HepG2 (cell line): ENCODE measurements around the gene IGSF8. TPM values are rescaled to one million over a fixed set of nuclear protein-coding genes. Genes with fewer than 3 reads are reported as not detected.

ENCODE experiments used
- DMAP1 ChIP-seq: IDR thresholded peaks from 2 replicates; pipeline ENCODE4 v1.6.1; 2016
- KDM2A ChIP-seq: sonication (generic); formaldehyde crosslinking; IDR thresholded peaks from 2 replicates; pipeline ENCODE4 v1.4.0; 2020; ENCODE audit warnings: low read depth, missing genetic modification reagents, borderline replicate concordance
- KMT2A ChIP-seq: sonication (generic); formaldehyde crosslinking; IDR thresholded peaks from 2 replicates; pipeline ENCODE4 v1.4.0; 2020; ENCODE audit warnings: missing genetic modification reagents
- MYC ChIP-seq: sonication (generic); formaldehyde crosslinking; IDR thresholded peaks from 2 replicates; pipeline ENCODE4 v1.9.0; 2021; ENCODE audit warnings: missing genetic modification reagents, borderline replicate concordance
- POLR2G ChIP-seq: fragments of 200-400 bp; formaldehyde crosslinking; IDR thresholded peaks from 2 replicates; pipeline ENCODE4 v1.6.1; 2018; ENCODE audit warnings: mild to moderate bottlenecking, low read depth, low read length, moderate library complexity
- RARA ChIP-seq: IDR thresholded peaks from 2 replicates; pipeline ENCODE4 v1.6.1; 2016; ENCODE audit warnings: missing genetic modification reagents, missing compliant biosample characterization
- SAFB2 ChIP-seq: sonication (generic); formaldehyde crosslinking; IDR thresholded peaks from 2 replicates; pipeline ENCODE4 v1.5.1; 2020; ENCODE audit warnings: missing genetic modification reagents, low read depth, mild to moderate bottlenecking, borderline replicate concordance
- SALL1 ChIP-seq: sonication (generic); formaldehyde crosslinking; IDR thresholded peaks from 2 replicates; pipeline ENCODE4 v1.8.0; 2022; ENCODE audit warnings: mild to moderate bottlenecking, missing genetic modification reagents
- TBL1XR1 ChIP-seq: fragments of 150-350 bp; IDR thresholded peaks from 2 replicates; pipeline ENCODE4 v1.6.1; 2014; ENCODE audit warnings: borderline replicate concordance, low read length; ENCODE audit not compliant: partially characterized antibody
- ZNF138 ChIP-seq: sonication (generic); formaldehyde crosslinking; IDR thresholded peaks from 2 replicates; pipeline ENCODE4 v1.5.0; 2020; ENCODE audit warnings: mild to moderate bottlenecking, low read depth, missing genetic modification reagents
- ZNF160 ChIP-seq: sonication (generic); formaldehyde crosslinking; IDR thresholded peaks from 2 replicates; pipeline ENCODE4 v1.8.0; 2022; ENCODE audit warnings: mild to moderate bottlenecking, inconsistent platforms, missing genetic modification reagents
- ZNF232 ChIP-seq: sonication (generic); formaldehyde crosslinking; IDR thresholded peaks from 2 replicates; pipeline ENCODE4 v1.4.0; 2020; ENCODE audit warnings: missing genetic modification reagents, borderline replicate concordance
- ZNF251 ChIP-seq: sonication (generic); formaldehyde crosslinking; IDR thresholded peaks from 2 replicates; pipeline ENCODE4 v1.9.0; 2021; ENCODE audit warnings: mild to moderate bottlenecking, missing genetic modification reagents
- ZNF746 ChIP-seq: sonication (generic); formaldehyde crosslinking; IDR thresholded peaks from 2 replicates; pipeline ENCODE4 v1.8.0; 2022; ENCODE audit warnings: mild to moderate bottlenecking, missing genetic modification reagents
- polyA plus RNA-seq, 8 experiments: library from polyadenylated mRNA; depleted of rRNA in 3 of 8; stranded (reverse) in 7 of 8; unstranded in 1 of 8; fragments of >200 nt; fragmentation: Illumina TruSeq in 4 of 8; extraction: Trizol in 4 of 8; gene quantifications; 2 replicates each; pipeline versions ENCODE4 v1.2.1 to v1.2.3, GENCODE V29; 2011 to 2016; ENCODE audit warnings: low read depth in 4 of 8, missing spikeins in 1 of 8, mixed read lengths in 1 of 8; ENCODE audit not compliant: insufficient read depth in 1 of 8
- total RNA-seq, 5 experiments: library from RNA; depleted of rRNA; stranded (reverse); fragments of >200 nt; fragmentation: Illumina TruSeq; extraction: Trizol; gene quantifications; 2 replicates each; pipeline ENCODE4 v1.2.3, GENCODE V29; 2016; ENCODE audit warnings: low read depth in 1 of 5
- TF ChIP-seq, protein P1 (sequence below): sonication (generic); formaldehyde crosslinking; IDR thresholded peaks from 2 replicates; pipeline ENCODE4 v1.5.1; 2020; ENCODE audit warnings: mild to moderate bottlenecking, missing genetic modification reagents, borderline replicate concordance
- TF ChIP-seq, protein P2 (sequence below): sonication (generic); formaldehyde crosslinking; IDR thresholded peaks from 2 replicates; pipeline ENCODE4 v1.4.0; 2020; ENCODE audit warnings: low read depth, mild to moderate bottlenecking, missing genetic modification reagents
- TF ChIP-seq, protein P3 (sequence below): sonication (generic); formaldehyde crosslinking; IDR thresholded peaks from 2 replicates; pipeline ENCODE4 v1.5.1; 2020; ENCODE audit warnings: mild to moderate bottlenecking, missing genetic modification reagents, borderline replicate concordance
- TF ChIP-seq, protein P4 (sequence below): IDR thresholded peaks from 2 replicates; pipeline ENCODE4 v1.6.1; 2012; ENCODE audit warnings: inconsistent platforms
- TF ChIP-seq, protein P5 (sequence below): sonication (generic); formaldehyde crosslinking; conservative IDR thresholded peaks from 2 replicates; pipeline ENCODE4 v1.8.1; 2023; ENCODE audit warnings: missing genetic modification reagents

IGSF8 gene
- total and polyA plus RNA-seq, 2 of the 13 experiments (the other 11 are each of a cell fraction or from before 2014, with no cell fraction given), result 24.0 to 41.0 TPM

DNA sequence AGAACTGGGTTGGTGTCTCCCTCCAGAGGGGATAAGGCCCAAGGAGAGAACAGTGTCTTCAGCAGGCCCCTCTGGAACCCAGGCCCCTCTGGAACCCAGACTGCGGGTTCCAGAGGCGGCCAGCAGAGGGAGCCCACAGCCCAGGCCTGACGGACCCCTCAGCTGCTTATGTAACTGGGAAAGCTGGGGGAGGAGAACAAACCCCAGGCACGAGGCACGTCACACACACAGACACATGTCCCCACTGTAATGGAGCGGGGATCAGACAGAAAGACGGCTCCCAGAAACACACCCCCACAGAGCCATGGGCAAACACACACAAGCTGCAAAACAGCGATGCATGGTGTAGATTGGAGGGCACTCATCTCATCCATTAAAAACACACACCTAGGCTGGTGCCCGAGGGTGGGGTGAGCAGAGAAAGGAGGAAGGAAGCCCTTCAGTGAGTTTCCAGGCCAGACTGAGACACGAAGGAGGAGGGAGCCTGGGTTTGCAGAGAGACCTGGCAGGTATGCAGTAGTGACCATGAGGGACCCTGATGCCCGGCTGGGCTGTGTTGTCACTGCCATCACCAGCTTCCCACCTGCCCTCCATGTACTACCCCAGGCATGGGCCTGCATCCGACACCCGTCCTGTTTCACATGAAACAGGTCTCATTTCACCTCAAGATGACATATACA lies 2.8 kb upstream of the IGSF8 start (continued):
- TF ChIP-seq, protein P1, sequence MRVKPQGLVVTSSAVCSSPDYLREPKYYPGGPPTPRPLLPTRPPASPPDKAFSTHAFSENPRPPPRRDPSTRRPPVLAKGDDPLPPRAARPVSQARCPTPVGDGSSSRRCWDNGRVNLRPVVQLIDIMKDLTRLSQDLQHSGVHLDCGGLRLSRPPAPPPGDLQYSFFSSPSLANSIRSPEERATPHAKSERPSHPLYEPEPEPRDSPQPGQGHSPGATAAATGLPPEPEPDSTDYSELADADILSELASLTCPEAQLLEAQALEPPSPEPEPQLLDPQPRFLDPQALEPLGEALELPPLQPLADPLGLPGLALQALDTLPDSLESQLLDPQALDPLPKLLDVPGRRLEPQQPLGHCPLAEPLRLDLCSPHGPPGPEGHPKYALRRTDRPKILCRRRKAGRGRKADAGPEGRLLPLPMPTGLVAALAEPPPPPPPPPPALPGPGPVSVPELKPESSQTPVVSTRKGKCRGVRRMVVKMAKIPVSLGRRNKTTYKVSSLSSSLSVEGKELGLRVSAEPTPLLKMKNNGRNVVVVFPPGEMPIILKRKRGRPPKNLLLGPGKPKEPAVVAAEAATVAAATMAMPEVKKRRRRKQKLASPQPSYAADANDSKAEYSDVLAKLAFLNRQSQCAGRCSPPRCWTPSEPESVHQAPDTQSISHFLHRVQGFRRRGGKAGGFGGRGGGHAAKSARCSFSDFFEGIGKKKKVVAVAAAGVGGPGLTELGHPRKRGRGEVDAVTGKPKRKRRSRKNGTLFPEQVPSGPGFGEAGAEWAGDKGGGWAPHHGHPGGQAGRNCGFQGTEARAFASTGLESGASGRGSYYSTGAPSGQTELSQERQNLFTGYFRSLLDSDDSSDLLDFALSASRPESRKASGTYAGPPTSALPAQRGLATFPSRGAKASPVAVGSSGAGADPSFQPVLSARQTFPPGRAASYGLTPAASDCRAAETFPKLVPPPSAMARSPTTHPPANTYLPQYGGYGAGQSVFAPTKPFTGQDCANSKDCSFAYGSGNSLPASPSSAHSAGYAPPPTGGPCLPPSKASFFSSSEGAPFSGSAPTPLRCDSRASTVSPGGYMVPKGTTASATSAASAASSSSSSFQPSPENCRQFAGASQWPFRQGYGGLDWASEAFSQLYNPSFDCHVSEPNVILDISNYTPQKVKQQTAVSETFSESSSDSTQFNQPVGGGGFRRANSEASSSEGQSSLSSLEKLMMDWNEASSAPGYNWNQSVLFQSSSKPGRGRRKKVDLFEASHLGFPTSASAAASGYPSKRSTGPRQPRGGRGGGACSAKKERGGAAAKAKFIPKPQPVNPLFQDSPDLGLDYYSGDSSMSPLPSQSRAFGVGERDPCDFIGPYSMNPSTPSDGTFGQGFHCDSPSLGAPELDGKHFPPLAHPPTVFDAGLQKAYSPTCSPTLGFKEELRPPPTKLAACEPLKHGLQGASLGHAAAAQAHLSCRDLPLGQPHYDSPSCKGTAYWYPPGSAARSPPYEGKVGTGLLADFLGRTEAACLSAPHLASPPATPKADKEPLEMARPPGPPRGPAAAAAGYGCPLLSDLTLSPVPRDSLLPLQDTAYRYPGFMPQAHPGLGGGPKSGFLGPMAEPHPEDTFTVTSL (CRISPR knock-in tag), result no peak
- TF ChIP-seq, protein P2, sequence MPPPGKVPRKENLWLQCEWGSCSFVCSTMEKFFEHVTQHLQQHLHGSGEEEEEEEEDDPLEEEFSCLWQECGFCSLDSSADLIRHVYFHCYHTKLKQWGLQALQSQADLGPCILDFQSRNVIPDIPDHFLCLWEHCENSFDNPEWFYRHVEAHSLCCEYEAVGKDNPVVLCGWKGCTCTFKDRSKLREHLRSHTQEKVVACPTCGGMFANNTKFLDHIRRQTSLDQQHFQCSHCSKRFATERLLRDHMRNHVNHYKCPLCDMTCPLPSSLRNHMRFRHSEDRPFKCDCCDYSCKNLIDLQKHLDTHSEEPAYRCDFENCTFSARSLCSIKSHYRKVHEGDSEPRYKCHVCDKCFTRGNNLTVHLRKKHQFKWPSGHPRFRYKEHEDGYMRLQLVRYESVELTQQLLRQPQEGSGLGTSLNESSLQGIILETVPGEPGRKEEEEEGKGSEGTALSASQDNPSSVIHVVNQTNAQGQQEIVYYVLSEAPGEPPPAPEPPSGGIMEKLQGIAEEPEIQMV, result 0 out of 2 replicates have a peak, but pooled peaks have one; percentile 48
- TF ChIP-seq ZNF160 (CRISPR knock-in tag), result no peak
- TF ChIP-seq SAFB2 (CRISPR knock-in tag), result no peak
- TF ChIP-seq, protein P3, sequence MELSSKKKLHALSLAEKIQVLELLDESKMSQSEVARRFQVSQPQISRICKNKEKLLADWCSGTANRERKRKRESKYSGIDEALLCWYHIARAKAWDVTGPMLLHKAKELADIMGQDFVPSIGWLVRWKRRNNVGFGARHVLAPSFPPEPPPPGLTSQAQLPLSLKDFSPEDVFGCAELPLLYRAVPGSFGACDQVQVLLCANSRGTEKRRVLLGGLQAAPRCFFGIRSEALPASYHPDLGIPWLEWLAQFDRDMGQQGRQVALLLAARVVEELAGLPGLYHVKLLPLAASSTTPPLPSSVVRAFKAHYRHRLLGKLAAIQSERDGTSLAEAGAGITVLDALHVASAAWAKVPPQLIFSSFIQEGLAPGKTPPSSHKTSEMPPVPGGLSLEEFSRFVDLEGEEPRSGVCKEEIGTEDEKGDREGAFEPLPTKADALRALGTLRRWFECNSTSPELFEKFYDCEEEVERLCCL (CRISPR knock-in tag), result no peak
- 0 out of 2 replicates have a peak, but pooled peaks have one; percentile 44 for TF ChIP-seq ZNF232 (CRISPR knock-in tag)
- TF ChIP-seq, protein P4, sequence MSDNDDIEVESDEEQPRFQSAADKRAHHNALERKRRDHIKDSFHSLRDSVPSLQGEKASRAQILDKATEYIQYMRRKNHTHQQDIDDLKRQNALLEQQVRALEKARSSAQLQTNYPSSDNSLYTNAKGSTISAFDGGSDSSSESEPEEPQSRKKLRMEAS, result peak; percentile 90
- TF ChIP-seq POLR2G, result peak; percentile 55
- TF ChIP-seq ZNF746 (CRISPR knock-in tag), result 0 out of 2 replicates have a peak, but pooled peaks have one; percentile 34
- peak; percentile 72 for TF ChIP-seq DMAP1 (CRISPR knock-in tag)
- TF ChIP-seq KMT2A (CRISPR knock-in tag), result no peak
- peak; percentile 40; the same call in 1 of the 2 replicates for TF ChIP-seq RARA (CRISPR knock-in tag)
- peak; percentile 82 for TF ChIP-seq SALL1
- no peak for TF ChIP-seq ZNF251
- no peak for TF ChIP-seq ZNF138 (CRISPR knock-in tag)
- TF ChIP-seq, protein P5, sequence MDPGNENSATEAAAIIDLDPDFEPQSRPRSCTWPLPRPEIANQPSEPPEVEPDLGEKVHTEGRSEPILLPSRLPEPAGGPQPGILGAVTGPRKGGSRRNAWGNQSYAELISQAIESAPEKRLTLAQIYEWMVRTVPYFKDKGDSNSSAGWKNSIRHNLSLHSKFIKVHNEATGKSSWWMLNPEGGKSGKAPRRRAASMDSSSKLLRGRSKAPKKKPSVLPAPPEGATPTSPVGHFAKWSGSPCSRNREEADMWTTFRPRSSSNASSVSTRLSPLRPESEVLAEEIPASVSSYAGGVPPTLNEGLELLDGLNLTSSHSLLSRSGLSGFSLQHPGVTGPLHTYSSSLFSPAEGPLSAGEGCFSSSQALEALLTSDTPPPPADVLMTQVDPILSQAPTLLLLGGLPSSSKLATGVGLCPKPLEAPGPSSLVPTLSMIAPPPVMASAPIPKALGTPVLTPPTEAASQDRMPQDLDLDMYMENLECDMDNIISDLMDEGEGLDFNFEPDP, result no peak
- peak; percentile 17 for TF ChIP-seq TBL1XR1
- peak; percentile 60 for TF ChIP-seq KDM2A (CRISPR knock-in tag)
- peak; percentile 91 for TF ChIP-seq MYC (CRISPR knock-in tag)
